IMR-90 (cell line): ENCODE data around the gene RHOF. TPM values are rescaled to one million over a fixed set of nuclear protein-coding genes. Genes with fewer than 3 reads are reported as not detected.

ENCODE experiments used
- ATAC-seq: fragments of 200-7000 bp; cut with Tn5 transposase; 2 replicates; pipeline ENCODE4 v1.9.1; 2020; ENCODE audit warnings: low read depth, mild to moderate bottlenecking, moderate library complexity
- BruUV-seq: library from RNA; stranded (reverse); fragments of 400-500 nt; replicated peaks from 2 replicates; lab custom pipeline; 2021; lab: Mats Ljungman, UMichigan
- CTCF ChIA-PET: fragments of 300-600 bp; formaldehyde crosslinking; extraction: SDS; loops from one replicate; lab custom pipeline; 2021; ENCODE audit warnings: antibody characterized with exemption; lab: Yijun Ruan, JAX
- POLR2A ChIA-PET: fragments of 300-600 bp; sonication (Branson Sonifier 250); formaldehyde crosslinking; loops from one replicate; lab custom pipeline; 2022; ENCODE audit warnings: antibody characterized with exemption; ENCODE audit not compliant: unreplicated experiment; lab: Charles Lee
- DNase-seq: peaks from one replicate; pipeline ENCODE4 v3.0.0; 2013
- H2AFZ ChIP-seq: replicated peaks from 2 replicates; pipeline ENCODE3; 2013; ENCODE audit warnings: low read length, mild to moderate bottlenecking; ENCODE audit not compliant: poor library complexity
- H2AK5ac ChIP-seq: 2 replicates; pipeline ENCODE4 v1.6.1; 2013; ENCODE audit warnings: low read depth, low read length, inconsistent platforms
- H2AK9ac ChIP-seq: replicated peaks from 2 replicates; pipeline ENCODE3; 2013; ENCODE audit warnings: mild to moderate bottlenecking, low read depth, low read length, moderate library complexity; ENCODE audit not compliant: poor library complexity
- H2BK120ac ChIP-seq: 2 replicates; pipeline ENCODE4 v1.6.1; 2013; ENCODE audit warnings: low read depth, low read length, inconsistent platforms
- H2BK15ac ChIP-seq: 3 replicates; pipeline ENCODE4 v1.6.1; 2013; ENCODE audit warnings: low read depth, low read length, inconsistent platforms
- H2BK20ac ChIP-seq: 2 replicates; pipeline ENCODE4 v1.6.1; 2013; ENCODE audit warnings: low read depth, mild to moderate bottlenecking, inconsistent platforms, low read length, moderate library complexity
- H2BK5ac ChIP-seq: 2 replicates; pipeline ENCODE4 v1.6.1; 2013; ENCODE audit warnings: mild to moderate bottlenecking, low read depth, low read length, inconsistent platforms; ENCODE audit not compliant: poor library complexity, severe bottlenecking
- H3K14ac ChIP-seq: replicated peaks from 2 replicates; pipeline ENCODE4 v1.6.1; 2013; ENCODE audit warnings: low read depth, low read length, inconsistent platforms
- H3K18ac ChIP-seq: 2 replicates; pipeline ENCODE4 v1.6.1; 2013; ENCODE audit warnings: low read depth, low read length, control low read depth
- H3K23ac ChIP-seq: 2 replicates; pipeline ENCODE4 v1.6.1; 2013; ENCODE audit warnings: low read depth, low read length, inconsistent platforms
- H3K27ac ChIP-seq: 2 replicates; pipeline ENCODE4 v1.5.1; 2013; ENCODE audit warnings: mild to moderate bottlenecking, control low read depth, low read length; ENCODE audit not compliant: insufficient read depth
- H3K27me3 ChIP-seq: 2 replicates; pipeline ENCODE4 v1.6.1; 2013; ENCODE audit warnings: low read length; ENCODE audit not compliant: control insufficient read depth, insufficient read depth
- H3K36me3 ChIP-seq: 2 replicates; pipeline ENCODE4 v1.6.1; 2013; ENCODE audit warnings: low read length, mixed read lengths; ENCODE audit not compliant: control insufficient read depth, insufficient read depth
- H3K4ac ChIP-seq: 2 replicates; pipeline ENCODE4 v1.6.1; 2013; ENCODE audit warnings: low read depth, low read length, inconsistent platforms
- H3K4me1 ChIP-seq: 2 replicates; pipeline ENCODE4 v1.6.1; 2013; ENCODE audit warnings: low read length, mixed read lengths; ENCODE audit not compliant: control insufficient read depth, insufficient read depth
- H3K4me2 ChIP-seq: 2 replicates; pipeline ENCODE4 v1.6.1; 2013; ENCODE audit warnings: low read depth, mild to moderate bottlenecking, control low read depth, low read length, moderate library complexity
- H3K4me3 ChIP-seq: 2 replicates; pipeline ENCODE4 v1.5.1; 2013; ENCODE audit warnings: low read depth, mild to moderate bottlenecking, control low read depth, low read length, moderate library complexity; ENCODE audit not compliant: insufficient read depth
- H3K56ac ChIP-seq: 2 replicates; pipeline ENCODE4 v1.6.1; 2013; ENCODE audit warnings: low read length, inconsistent platforms; ENCODE audit not compliant: insufficient read depth; ENCODE audit errors: extremely low read depth
- H3K79me1 ChIP-seq, 2 experiments: 2 replicates each; pipeline ENCODE4 v1.6.1; 2013; ENCODE audit warnings: low read length in 2 of 2, inconsistent platforms in 1 of 2, low read depth in 1 of 2
- H3K9ac ChIP-seq: 2 replicates; pipeline ENCODE4 v1.6.1; 2013; ENCODE audit warnings: low read depth, low read length, control low read depth
- H3K9me1 ChIP-seq: 2 replicates; pipeline ENCODE4 v1.6.1; 2013; ENCODE audit warnings: low read length, inconsistent platforms; ENCODE audit not compliant: insufficient read depth
- H3K9me3 ChIP-seq: 2 replicates; pipeline ENCODE4 v1.6.1; 2013; ENCODE audit warnings: low read length; ENCODE audit not compliant: control insufficient read depth, insufficient read depth
- H4K20me1 ChIP-seq: 2 replicates; pipeline ENCODE4 v1.6.1; 2013; ENCODE audit warnings: low read length, inconsistent platforms; ENCODE audit not compliant: insufficient read depth
- H4K5ac ChIP-seq: 2 replicates; pipeline ENCODE4 v1.6.1; 2013; ENCODE audit warnings: mild to moderate bottlenecking, low read depth, low read length, control low read depth
- H4K8ac ChIP-seq, 2 experiments: 2 replicates each; pipeline ENCODE4 v1.6.1; 2013; ENCODE audit warnings: low read depth in 2 of 2, low read length in 2 of 2, control low read depth in 1 of 2, inconsistent platforms in 1 of 2
- H4K91ac ChIP-seq: 2 replicates; pipeline ENCODE4 v1.6.1; 2013; ENCODE audit warnings: low read depth, low read length, inconsistent platforms; ENCODE audit not compliant: insufficient read depth
- CTCF ChIP-seq: conservative IDR thresholded peaks from 2 replicates; pipeline ENCODE4 v1.5.1; 2012; ENCODE audit warnings: mild to moderate bottlenecking, low read depth, low read length, improper control_type of control experiment
- FOS ChIP-seq: fragments of 150-350 bp; IDR thresholded peaks from 2 replicates; pipeline ENCODE4 v1.6.1; 2016; ENCODE audit warnings: low read depth, low read length
- MAZ ChIP-seq: IDR thresholded peaks from 2 replicates; pipeline ENCODE4 v1.6.1; 2012; ENCODE audit warnings: low read depth, mild to moderate bottlenecking, low read length, improper control_type of control experiment, moderate library complexity, borderline replicate concordance
- POLR2A ChIP-seq: IDR thresholded peaks from 2 replicates; pipeline ENCODE4 v1.6.1; 2012; ENCODE audit warnings: mild to moderate bottlenecking, low read depth, low read length
- RAD21 ChIP-seq: IDR thresholded peaks from 2 replicates; pipeline ENCODE4 v1.6.1; 2012; ENCODE audit warnings: low read length, improper control_type of control experiment
- RCOR1 ChIP-seq: IDR thresholded peaks from 2 replicates; pipeline ENCODE4 v1.6.1; 2012; ENCODE audit warnings: mild to moderate bottlenecking, low read length, improper control_type of control experiment; ENCODE audit not compliant: insufficient replicate concordance
- SMC3 ChIP-seq: fragments of 150-350 bp; IDR thresholded peaks from 2 replicates; pipeline ENCODE4 v1.6.1; 2016; ENCODE audit warnings: low read depth, mild to moderate bottlenecking, antibody characterized with exemption, low read length, moderate library complexity
- WGBS, 2 experiments: methylation state at CpG; one replicate each; pipeline versions ENCODE4 v1.1.5 to v1.1.7; 2013; ENCODE audit warnings: missing lambda C conversion rate in 2 of 2; ENCODE audit not compliant: insufficient read length in 1 of 2; ENCODE audit errors: extremely low coverage in 2 of 2; 5-methylcytosine and 5-hydroxymethylcytosine counted together
- dilution Hi-C: fragments of 300-500 bp; cut with HindIII; formaldehyde crosslinking; loops from one replicate; pipeline ENCODE4 v1.14.3; 2018; ENCODE audit warnings: low sequenced_read_pairs; ENCODE audit not compliant: unreplicated experiment
- in situ Hi-C: fragments of 300-500 bp; cut with MboI; formaldehyde crosslinking; loops from 3 replicates; pipeline ENCODE4 v1.14.3; 2019; ENCODE audit warnings: low sequenced_read_pairs, inconsistent platforms, mixed read lengths
- intact Hi-C: fragments of 100-400 bp; cut with micrococcal nuclease; formaldehyde crosslinking; loops from 2 replicates; pipeline ENCODE4 v1.10.0; 2022
- polyA plus RNA-seq, 3 experiments: library from polyadenylated mRNA; depleted of rRNA; stranded (reverse); fragments of >200 nt; gene quantifications; 2 replicates each; pipeline ENCODE4 v1.2.3, GENCODE V29; 2012; ENCODE audit warnings: low replicate concordance in 1 of 3
- total RNA-seq: library from RNA; depleted of rRNA; stranded (reverse); fragments of >200 nt; gene quantifications from 2 replicates; pipeline ENCODE4 v1.2.3, GENCODE V29; 2012

RHOF gene
- total and polyA plus RNA-seq, 2 of the 4 experiments (the other 2 are of a cell fraction), result 3.0 to 5.1 TPM

- intact Hi-C loops, result loop anchor here (1.0 kb wide), 3 partner anchors 18 to 112 kb away; partner anchors contain the start of gene PSMD9
- ATAC-seq, result peak; percentile 77
- H4K91ac ChIP-seq, result no peak overlapping the region
- no peak overlapping the region for H3K4ac ChIP-seq
- H3K9ac ChIP-seq, result no peak overlapping the region
- H3K9me1 ChIP-seq, result no peaks in the 10 kb centered on the region
- H3K23ac ChIP-seq, result no peak overlapping the region
- no peak overlapping the region for H4K5ac ChIP-seq
- ChIA-PET POLR2A (no interaction called here), CTCF (interaction anchor here (0.8 to 1.0 kb wide), 4 partner anchors 11 to 76 kb away, joined by 4 to 7 read pairs (median 4); partner anchors contain the start of gene RHOF)
- H2BK120ac ChIP-seq, result no peak overlapping the region
- no peak overlapping the region for H3K4me3 ChIP-seq
- WGBS, 2 experiments, result 17% methylated on average over 8 of the region's 24 CpGs; no CpG with 5 or more reads in 1 of the 2 experiments
- peak overlapping the region; percentile 25 for H2AK9ac ChIP-seq
- H3K56ac ChIP-seq, result no peak overlapping the region
- BruUV-seq, result no TSS peak
- no peak overlapping the region for H2BK15ac ChIP-seq
- peak; percentile 44 for DNase-seq
- H2AFZ ChIP-seq, result peak overlapping the region; percentile 73
- in situ Hi-C loops, result no loop called here
- H3K36me3 ChIP-seq, result peaks cover 11% of the 10 kb centered on the region; the same call in 1 of the 2 replicates
- H3K4me2 ChIP-seq, result no peak overlapping the region
- H3K27me3 ChIP-seq, result no peaks in the 10 kb centered on the region
- peak overlapping the region; percentile 44; the same call in 1 of the 2 replicates for H2AK5ac ChIP-seq
- H3K79me1 ChIP-seq, result peaks cover 0 to 10% of the 10 kb centered on the region in 2 experiments; a peak in 1 of 4 replicates
- H2BK20ac ChIP-seq, result no peak overlapping the region
- no peak for TF ChIP-seq POLR2A
- TF ChIP-seq RCOR1, result no peak
- peak; percentile 65 for TF ChIP-seq RAD21
- TF ChIP-seq SMC3, result peak; percentile 79
- peak; percentile 76 for TF ChIP-seq CTCF
- peak; percentile 60; the same call in 1 of the 2 replicates for TF ChIP-seq MAZ
- no peak for TF ChIP-seq FOS
- H3K9me3 ChIP-seq, result no peaks in the 10 kb centered on the region
- peaks cover 3% of the 10 kb centered on the region for H3K4me1 ChIP-seq
- no peak overlapping the region for H3K27ac ChIP-seq
- 0 out of 2 replicates have a peak, but pooled peaks cover 3% of the 10 kb centered on the region for H4K20me1 ChIP-seq
- dilution Hi-C loops, result no loop called here
- no peak overlapping the region for H3K18ac ChIP-seq
- no peak overlapping the region for H2BK5ac ChIP-seq
- H3K14ac ChIP-seq, result no peak overlapping the region
- no peak overlapping the region for H4K8ac ChIP-seq
Observed at GRCh38 chr12:121776190-121777098, 17.0 kb downstream of the RHOF start.
